Loucy (cell line): Measurements from ENCODE around the gene LETM1.

Source experiments
- H2AFZ ChIP-seq: fragments of 200-600 bp; sonication (generic); 2 replicates; pipeline ENCODE4 v1.6.0; 2016; ENCODE audit warnings: antibody characterized with exemption, mild to moderate bottlenecking, low read length, moderate library complexity
- H3F3A ChIP-seq: fragments of 200-600 bp; 2 replicates; pipeline ENCODE4 v1.6.0; 2016; ENCODE audit warnings: antibody characterized with exemption, low read depth, mild to moderate bottlenecking
- H3K27me3 ChIP-seq: fragments of 200-600 bp; sonication (generic); 2 replicates; pipeline ENCODE4 v1.6.1; 2014; ENCODE audit warnings: low read length, mild to moderate bottlenecking; ENCODE audit not compliant: insufficient read depth, poor library complexity, severe bottlenecking
- H3K36me3 ChIP-seq: fragments of 200-600 bp; sonication (generic); 2 replicates; pipeline ENCODE4 v1.6.1; 2016; ENCODE audit warnings: low read length; ENCODE audit not compliant: insufficient read depth
- H3K4me1 ChIP-seq: fragments of 200-600 bp; sonication (generic); 2 replicates; pipeline ENCODE4 v1.5.1; 2014; ENCODE audit warnings: low read length, mild to moderate bottlenecking; ENCODE audit not compliant: insufficient read depth, poor library complexity, severe bottlenecking
- H3K4me2 ChIP-seq: fragments of 200-600 bp; sonication (generic); 2 replicates; pipeline ENCODE4 v1.6.0; 2014; ENCODE audit warnings: antibody characterized with exemption, low read length, low read depth, mild to moderate bottlenecking; ENCODE audit not compliant: poor library complexity, severe bottlenecking
- H3K4me3 ChIP-seq: fragments of 200-600 bp; sonication (generic); 2 replicates; pipeline ENCODE4 v1.5.1; 2014; ENCODE audit warnings: low read length, mild to moderate bottlenecking, mixed read lengths; ENCODE audit not compliant: poor library complexity, severe bottlenecking
- H3K79me2 ChIP-seq: fragments of 200-600 bp; sonication (generic); 2 replicates; pipeline ENCODE4 v1.6.1; 2014; ENCODE audit warnings: low read length; ENCODE audit not compliant: insufficient read depth
- H3K9ac ChIP-seq: fragments of 200-600 bp; sonication (generic); 2 replicates; pipeline ENCODE4 v1.6.0; 2014; ENCODE audit warnings: mild to moderate bottlenecking, low read depth, low read length, moderate library complexity; ENCODE audit not compliant: poor library complexity, severe bottlenecking
- H3K9me2 ChIP-seq: fragments of 200-600 bp; sonication (generic); replicated peaks from 2 replicates; pipeline ENCODE4 v1.6.1; 2016; ENCODE audit warnings: low read depth, low read length, mixed read lengths
- H3K9me3 ChIP-seq: fragments of 200-600 bp; sonication (generic); 2 replicates; pipeline ENCODE4 v1.6.1; 2014; ENCODE audit warnings: mild to moderate bottlenecking, antibody characterized with exemption, low read length, low read depth; ENCODE audit not compliant: insufficient read depth
- H4K20me1 ChIP-seq: fragments of 200-600 bp; sonication (generic); 2 replicates; pipeline ENCODE4 v1.6.0; 2014; ENCODE audit warnings: antibody characterized with exemption, low read length, mild to moderate bottlenecking; ENCODE audit not compliant: insufficient read depth, poor library complexity, severe bottlenecking
- EZH2phosphoT487 ChIP-seq: fragments of 200-600 bp; IDR thresholded peaks from 2 replicates; pipeline ENCODE4 v1.6.1; 2018; ENCODE audit warnings: antibody characterized with exemption, mild to moderate bottlenecking, moderate library complexity, borderline replicate concordance
- TF ChIP-seq, protein P1 (sequence below): fragments of 200-600 bp; sonication (generic); conservative IDR thresholded peaks from 2 replicates; pipeline ENCODE4 v1.5.1; 2014; ENCODE audit warnings: mild to moderate bottlenecking, antibody characterized with exemption, low read length

The LETM1 gene

DNA sequence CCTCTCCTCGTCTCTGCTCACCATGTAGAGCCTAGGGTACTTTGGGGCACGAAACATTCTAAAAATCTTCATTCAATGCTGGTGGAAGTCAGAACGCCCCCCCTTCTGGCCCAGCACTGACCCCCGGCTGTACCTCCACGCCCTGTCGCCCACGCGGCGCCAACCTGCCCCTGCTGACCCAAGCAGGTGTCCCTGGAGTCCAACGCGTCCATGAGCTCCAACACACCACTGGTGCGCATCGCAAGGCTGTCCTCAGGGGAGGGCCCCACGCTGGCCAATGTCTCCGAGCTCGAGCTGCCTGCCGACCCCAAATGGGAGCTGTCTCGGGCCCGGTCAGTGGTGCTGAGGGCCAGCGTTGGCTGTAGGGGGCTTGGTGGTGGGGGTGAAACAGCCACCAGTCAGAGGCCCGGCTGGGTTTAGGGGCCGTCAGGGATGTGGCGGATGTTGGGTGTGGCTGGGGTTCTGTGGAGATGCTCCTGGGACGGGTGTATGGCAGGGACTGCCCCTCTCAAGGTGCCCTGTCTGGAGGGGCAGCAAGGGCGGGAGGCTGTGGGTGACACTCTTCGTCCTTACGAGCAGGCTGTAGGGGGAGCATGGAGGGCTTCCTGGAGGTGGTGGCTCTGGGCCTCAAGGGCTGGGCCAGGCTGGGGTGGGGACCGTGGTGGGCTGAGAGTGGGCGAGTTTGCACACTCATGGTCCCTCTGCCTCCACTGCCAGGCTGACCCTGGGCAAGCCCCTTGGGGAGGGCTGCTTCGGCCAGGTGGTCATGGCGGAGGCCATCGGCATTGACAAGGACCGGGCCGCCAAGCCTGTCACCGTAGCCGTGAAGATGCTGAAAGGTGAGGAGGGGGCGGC is 51.1 kb downstream of the LETM1 start:
- Histone ChIP-seq H3K4me3 (no peak overlapping the region), H3K9me3 (no peaks in the 10 kb centered on the region), H3F3A (no peaks in the 10 kb centered on the region), H3K4me2 (no peak overlapping the region), H3K36me3 (no peaks in the 10 kb centered on the region), H4K20me1 (no peaks in the 10 kb centered on the region), H3K9me2 (no peaks in the 10 kb centered on the region), H3K4me1 (no peaks in the 10 kb centered on the region), H3K79me2 (no peaks in the 10 kb centered on the region), H3K27me3 (no peaks in the 10 kb centered on the region), H2AFZ (no peak overlapping the region), H3K9ac (no peak overlapping the region)
- TF ChIP-seq, protein P1, sequence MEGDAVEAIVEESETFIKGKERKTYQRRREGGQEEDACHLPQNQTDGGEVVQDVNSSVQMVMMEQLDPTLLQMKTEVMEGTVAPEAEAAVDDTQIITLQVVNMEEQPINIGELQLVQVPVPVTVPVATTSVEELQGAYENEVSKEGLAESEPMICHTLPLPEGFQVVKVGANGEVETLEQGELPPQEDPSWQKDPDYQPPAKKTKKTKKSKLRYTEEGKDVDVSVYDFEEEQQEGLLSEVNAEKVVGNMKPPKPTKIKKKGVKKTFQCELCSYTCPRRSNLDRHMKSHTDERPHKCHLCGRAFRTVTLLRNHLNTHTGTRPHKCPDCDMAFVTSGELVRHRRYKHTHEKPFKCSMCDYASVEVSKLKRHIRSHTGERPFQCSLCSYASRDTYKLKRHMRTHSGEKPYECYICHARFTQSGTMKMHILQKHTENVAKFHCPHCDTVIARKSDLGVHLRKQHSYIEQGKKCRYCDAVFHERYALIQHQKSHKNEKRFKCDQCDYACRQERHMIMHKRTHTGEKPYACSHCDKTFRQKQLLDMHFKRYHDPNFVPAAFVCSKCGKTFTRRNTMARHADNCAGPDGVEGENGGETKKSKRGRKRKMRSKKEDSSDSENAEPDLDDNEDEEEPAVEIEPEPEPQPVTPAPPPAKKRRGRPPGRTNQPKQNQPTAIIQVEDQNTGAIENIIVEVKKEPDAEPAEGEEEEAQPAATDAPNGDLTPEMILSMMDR = no peak
- no peak for TF ChIP-seq EZH2phosphoT487

DNA sequence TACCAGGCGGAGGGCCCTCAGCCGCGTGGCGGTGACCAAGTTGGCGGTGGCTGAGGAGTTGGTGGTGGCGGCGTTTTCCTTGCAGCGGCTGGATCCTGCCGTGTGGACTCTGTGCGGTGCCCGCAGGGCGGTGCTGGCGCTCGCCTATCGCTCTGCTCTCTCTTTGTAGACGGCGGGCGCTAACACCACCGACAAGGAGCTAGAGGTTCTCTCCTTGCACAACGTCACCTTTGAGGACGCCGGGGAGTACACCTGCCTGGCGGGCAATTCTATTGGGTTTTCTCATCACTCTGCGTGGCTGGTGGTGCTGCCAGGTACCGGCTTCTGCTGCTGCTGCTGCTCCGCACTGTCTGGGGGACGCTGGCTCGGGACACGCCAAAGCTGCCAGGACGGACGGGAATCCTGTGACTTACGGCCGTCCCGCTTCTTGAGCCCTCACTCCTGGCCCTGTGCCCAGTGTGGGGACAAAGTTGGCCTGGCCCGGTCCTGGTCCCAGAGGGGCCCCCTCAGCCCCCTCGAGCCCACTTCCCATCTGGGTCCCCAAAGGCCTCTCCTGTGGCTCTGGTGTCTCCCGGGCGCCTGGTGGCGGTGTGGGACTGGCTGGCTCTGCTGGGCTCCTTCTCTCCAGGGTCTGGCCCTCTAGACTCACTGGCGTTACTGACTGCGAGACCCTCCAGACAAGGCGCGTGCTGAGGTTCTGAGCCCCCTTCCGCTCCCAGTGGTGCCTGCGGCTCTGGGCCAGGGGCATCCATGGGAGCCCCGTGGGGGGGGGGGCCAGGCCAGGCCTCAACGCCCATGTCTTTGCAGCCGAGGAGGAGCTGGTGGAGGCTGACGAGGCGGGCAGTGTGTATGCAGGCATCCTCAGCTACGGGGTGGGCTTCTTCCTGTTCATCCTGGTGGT is 52.2 kb downstream of the LETM1 start:
- Histone ChIP-seq H4K20me1 (no peaks in the 10 kb centered on the region), H3K4me1 (no peaks in the 10 kb centered on the region), H3K4me2 (no peak overlapping the region), H3K9me3 (no peaks in the 10 kb centered on the region), H3K4me3 (no peak overlapping the region), H3F3A (no peaks in the 10 kb centered on the region), H3K9me2 (no peaks in the 10 kb centered on the region), H3K9ac (no peak overlapping the region), H3K27me3 (no peaks in the 10 kb centered on the region), H3K36me3 (no peaks in the 10 kb centered on the region), H3K79me2 (no peaks in the 10 kb centered on the region), H2AFZ (no peak overlapping the region)
- no peak for TF ChIP-seq EZH2phosphoT487
- TF ChIP-seq, protein P1 = no peak

DNA sequence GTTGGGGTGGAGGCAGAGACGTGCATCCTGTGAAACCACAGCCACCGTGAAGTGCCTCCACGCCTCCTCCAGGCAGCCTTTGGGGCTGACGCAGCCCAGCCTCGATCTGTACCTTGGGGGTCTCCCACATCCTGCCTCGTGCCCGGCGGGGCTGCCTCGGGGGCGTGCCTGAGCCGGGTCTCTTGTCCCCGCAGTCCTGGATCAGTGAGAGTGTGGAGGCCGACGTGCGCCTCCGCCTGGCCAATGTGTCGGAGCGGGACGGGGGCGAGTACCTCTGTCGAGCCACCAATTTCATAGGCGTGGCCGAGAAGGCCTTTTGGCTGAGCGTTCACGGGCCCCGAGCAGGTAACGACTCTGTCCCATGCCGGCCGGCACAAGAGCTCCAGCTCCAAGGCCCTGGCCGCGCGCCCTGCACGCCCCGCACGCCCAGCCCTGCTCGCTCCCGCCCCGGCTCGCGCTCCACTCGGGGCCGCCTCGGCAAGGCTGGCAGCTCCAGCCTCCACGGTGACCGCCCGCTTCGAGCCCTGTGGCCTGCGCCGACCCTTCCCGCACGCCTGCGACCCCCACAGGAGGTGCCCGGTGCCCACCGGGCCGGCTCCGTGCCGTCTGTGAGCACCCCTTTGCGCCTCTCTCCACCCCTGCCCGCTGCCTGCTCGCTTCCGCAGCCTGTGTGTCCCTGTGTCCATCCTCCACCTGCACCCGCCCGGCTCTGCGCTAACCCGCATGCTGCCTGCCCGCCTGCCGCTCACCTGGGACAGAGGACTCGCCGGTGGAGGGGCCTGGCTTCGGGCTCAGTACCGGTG is 53.0 kb downstream of the LETM1 start:
- H3K36me3 ChIP-seq = no peaks in the 10 kb centered on the region

More for the DNA sequence above, 53.0 kb downstream of the LETM1 start:
- Histone ChIP-seq H3F3A (no peaks in the 10 kb centered on the region), H3K4me2 (no peak overlapping the region), H4K20me1 (no peaks in the 10 kb centered on the region), H3K4me3 (no peak overlapping the region), H3K9me2 (no peaks in the 10 kb centered on the region), H3K4me1 (no peaks in the 10 kb centered on the region), H2AFZ (no peak overlapping the region), H3K27me3 (no peaks in the 10 kb centered on the region), H3K9ac (no peak overlapping the region), H3K79me2 (no peaks in the 10 kb centered on the region), H3K9me3 (no peaks in the 10 kb centered on the region)
- TF ChIP-seq EZH2phosphoT487 = no peak
- TF ChIP-seq, protein P1 = no peak
